ENCODE measurements around the gene TBC1D3B.
"Not testable (repeated sequence)": the region's sequence is repeated elsewhere in the genome, so short reads cannot be mapped to it uniquely, and the experiment has no call there.

GRCh38 chr17:36221581-36222100 is 45.2 kb upstream of the TBC1D3B start:
- TF ChIP-seq, protein P1, sequence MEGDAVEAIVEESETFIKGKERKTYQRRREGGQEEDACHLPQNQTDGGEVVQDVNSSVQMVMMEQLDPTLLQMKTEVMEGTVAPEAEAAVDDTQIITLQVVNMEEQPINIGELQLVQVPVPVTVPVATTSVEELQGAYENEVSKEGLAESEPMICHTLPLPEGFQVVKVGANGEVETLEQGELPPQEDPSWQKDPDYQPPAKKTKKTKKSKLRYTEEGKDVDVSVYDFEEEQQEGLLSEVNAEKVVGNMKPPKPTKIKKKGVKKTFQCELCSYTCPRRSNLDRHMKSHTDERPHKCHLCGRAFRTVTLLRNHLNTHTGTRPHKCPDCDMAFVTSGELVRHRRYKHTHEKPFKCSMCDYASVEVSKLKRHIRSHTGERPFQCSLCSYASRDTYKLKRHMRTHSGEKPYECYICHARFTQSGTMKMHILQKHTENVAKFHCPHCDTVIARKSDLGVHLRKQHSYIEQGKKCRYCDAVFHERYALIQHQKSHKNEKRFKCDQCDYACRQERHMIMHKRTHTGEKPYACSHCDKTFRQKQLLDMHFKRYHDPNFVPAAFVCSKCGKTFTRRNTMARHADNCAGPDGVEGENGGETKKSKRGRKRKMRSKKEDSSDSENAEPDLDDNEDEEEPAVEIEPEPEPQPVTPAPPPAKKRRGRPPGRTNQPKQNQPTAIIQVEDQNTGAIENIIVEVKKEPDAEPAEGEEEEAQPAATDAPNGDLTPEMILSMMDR (IDR thresholded peaks at IDR 0.05 in 2 of 3, conservative IDR thresholded peaks at IDR 0.05 in 1 of 3; ENCODE audit: control insufficient read depth in 2 of 3, extremely low read depth in 1 of 3, insufficient read depth in 1 of 3, low read depth in 3 of 3, low read length in 3 of 3), result not testable (repeated sequence)
- TF ChIP-seq ZBTB40 (IDR thresholded peaks at IDR 0.05; ENCODE audit: borderline replicate concordance); TARDBP (IDR thresholded peaks at IDR 0.05; ENCODE audit: borderline replicate concordance); BHLHE40 (IDR thresholded peaks at IDR 0.05; ENCODE audit: borderline replicate concordance in 1 of 2, low read depth in 2 of 2, low read length in 1 of 2); RCOR1 (conservative IDR thresholded peaks at IDR 0.05; ENCODE audit: low read depth, low read length); HDAC2 (IDR thresholded peaks at IDR 0.05): not testable (repeated sequence)
